Epithelial cell of esophagus (primary cell): Measurements from ENCODE around the gene AKT3.

Experiments used
- DNase-seq: peaks from one replicate; pipeline ENCODE4 v3.0.0; 2010; ENCODE audit warnings: low read depth
- H3K4me3 ChIP-seq: 2 replicates; pipeline ENCODE4 v1.5.1; 2011; ENCODE audit warnings: mild to moderate bottlenecking, low read length, control low read depth
- TF ChIP-seq, protein P1 (sequence below): IDR thresholded peaks from 2 replicates; pipeline ENCODE4 v1.5.1; 2011; ENCODE audit warnings: low read depth, mild to moderate bottlenecking, low read length, control low read depth, inconsistent platforms; ENCODE audit not compliant: insufficient read depth; ENCODE audit errors: missing control alignments

The AKT3 gene

DNA sequence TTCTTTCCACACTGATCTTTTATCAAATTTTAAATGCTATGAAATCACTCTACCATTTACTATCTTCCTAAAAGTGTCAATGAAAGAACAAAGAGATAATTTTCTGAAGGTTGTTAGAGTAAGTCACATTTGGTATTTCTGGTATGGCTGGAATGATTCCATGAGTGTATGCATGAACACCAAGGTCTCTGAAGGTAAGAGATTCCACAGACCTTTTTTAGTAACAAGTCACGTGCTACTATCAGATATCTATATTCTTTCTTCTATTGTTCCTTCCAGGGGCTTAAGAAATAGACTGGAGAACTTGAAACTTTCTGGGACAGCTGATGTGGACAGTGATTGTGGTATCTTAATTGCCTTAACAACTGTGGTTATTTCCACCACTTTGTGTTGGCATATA lies 329.2 kb downstream of the AKT3 start:
- no peak for DNase-seq
- TF ChIP-seq, protein P1, sequence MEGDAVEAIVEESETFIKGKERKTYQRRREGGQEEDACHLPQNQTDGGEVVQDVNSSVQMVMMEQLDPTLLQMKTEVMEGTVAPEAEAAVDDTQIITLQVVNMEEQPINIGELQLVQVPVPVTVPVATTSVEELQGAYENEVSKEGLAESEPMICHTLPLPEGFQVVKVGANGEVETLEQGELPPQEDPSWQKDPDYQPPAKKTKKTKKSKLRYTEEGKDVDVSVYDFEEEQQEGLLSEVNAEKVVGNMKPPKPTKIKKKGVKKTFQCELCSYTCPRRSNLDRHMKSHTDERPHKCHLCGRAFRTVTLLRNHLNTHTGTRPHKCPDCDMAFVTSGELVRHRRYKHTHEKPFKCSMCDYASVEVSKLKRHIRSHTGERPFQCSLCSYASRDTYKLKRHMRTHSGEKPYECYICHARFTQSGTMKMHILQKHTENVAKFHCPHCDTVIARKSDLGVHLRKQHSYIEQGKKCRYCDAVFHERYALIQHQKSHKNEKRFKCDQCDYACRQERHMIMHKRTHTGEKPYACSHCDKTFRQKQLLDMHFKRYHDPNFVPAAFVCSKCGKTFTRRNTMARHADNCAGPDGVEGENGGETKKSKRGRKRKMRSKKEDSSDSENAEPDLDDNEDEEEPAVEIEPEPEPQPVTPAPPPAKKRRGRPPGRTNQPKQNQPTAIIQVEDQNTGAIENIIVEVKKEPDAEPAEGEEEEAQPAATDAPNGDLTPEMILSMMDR: no peak
- H3K4me3 ChIP-seq: no peak overlapping the region

DNA sequence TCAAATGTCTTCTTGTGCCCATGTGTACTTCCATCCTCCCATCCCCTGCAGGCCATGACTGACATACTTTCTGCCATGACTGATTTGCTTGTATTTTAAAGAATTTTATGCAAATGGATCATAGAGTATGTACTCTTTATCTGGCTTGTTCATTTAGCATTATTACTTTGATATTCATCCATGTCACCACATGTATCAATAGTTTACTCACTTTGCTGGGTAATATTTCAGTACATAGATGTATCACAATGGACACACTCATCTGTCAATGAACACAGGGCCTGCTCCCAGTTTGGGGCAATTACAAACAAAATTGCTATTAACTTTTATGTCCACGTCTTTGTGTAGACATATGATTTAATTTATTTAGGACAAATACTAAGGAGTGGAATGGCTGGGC lies 335.1 kb downstream of the AKT3 start:
- TF ChIP-seq, protein P1: no peak
- no peak for DNase-seq
- no peak overlapping the region for H3K4me3 ChIP-seq

GRCh38 chr1:243513726-243514491 lies 336.1 kb downstream of the AKT3 start:
- H3K4me3 ChIP-seq: no peak overlapping the region
- no peak for DNase-seq
- TF ChIP-seq, protein P1: no peak

DNA sequence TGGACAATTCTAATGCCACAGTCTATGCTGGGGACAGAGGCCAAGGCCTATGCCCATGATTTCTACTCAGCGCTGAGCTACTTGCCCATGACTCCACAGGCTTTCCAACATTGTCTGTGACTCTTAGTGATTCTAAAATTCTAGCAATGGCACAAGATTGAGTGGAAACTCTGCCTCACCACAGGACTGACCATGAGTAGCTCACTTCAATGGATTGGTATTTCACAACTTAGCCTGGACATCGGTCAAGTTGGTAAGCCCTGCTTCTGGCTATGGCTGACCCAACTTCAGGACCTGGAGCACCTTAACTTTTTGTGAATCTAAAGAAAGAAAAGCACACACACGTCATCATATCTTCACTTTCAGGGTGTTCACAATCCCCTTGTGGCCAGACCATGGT lies 339.1 kb downstream of the AKT3 start:
- DNase-seq: no peak
- H3K4me3 ChIP-seq: no peak overlapping the region
- TF ChIP-seq, protein P1: no peak

GRCh38 chr1:243508943-243509342 lies 341.1 kb downstream of the AKT3 start:
- DNase-seq: no peak
- H3K4me3 ChIP-seq: no peak overlapping the region
- TF ChIP-seq, protein P1: no peak

DNA sequence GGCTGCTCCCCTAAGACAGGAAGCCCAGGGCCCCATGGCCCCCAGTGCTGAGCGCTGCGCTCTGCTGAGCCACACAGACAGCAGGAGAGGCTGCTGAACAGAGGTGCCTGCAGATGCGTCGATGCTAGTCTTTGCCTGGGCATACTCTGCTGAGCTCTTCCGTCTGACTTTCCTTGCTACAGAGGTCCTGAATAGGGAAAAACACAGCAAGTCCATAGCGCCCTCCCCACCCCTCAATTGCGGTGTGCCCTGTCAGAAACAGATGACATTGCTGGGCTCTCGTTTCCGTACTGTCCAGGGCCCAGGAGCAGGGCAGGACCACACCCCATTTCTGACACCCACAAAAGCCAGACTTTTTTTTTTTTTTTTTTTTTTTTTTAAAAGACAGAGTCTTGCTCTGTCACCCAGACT lies 341.7 kb downstream of the AKT3 start:
- TF ChIP-seq, protein P1: no peak
- no peak for DNase-seq
- no peak overlapping the region for H3K4me3 ChIP-seq
